ENCODE measurements around the gene SEC31A.

DNA sequence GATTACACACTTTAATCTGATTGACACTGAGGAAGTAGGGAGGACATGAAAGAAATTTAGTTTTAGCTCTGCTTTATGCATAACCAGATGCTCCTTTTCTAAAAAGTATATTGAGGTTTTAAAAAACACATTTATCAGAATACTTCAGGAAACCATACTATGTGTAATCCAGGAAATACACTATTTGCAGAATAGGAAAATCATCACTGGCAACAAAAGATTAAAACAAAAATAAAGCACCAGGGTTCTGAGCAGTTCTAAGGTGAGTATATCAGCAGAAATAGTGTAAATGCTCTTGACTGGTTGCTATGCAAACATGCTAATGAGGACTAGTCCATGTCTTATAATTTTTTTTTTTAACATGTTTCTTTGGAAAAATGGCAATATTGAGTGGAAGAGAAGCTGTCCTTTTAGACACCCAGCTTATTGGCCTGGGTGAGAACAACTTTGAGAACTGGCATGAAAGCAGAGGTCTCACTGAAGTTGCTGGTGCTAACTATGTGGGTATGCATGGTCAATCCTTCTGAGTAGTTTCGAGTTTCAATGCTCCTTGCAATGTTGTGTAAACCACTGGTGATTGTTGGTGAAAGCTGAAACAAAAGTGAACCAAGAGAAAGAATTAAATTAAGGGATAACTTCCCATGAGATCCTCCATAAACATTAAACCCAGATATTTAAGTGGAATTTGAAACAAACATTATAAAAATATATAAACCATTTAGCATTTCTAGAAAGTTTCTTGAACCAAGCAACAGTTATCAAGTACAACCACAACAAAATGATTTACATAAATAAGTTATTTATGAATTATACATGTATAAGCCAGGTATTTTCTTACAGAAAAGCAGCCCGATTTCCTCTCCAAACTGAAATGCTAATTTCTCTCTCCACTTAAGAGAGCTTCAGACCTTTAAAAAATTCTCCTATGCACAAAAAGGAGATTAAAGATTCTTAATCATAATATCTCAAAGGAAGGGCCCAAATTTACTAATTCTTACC, 72.0 kb downstream of the SEC31A start:
- TF ChIP-seq, protein P1, sequence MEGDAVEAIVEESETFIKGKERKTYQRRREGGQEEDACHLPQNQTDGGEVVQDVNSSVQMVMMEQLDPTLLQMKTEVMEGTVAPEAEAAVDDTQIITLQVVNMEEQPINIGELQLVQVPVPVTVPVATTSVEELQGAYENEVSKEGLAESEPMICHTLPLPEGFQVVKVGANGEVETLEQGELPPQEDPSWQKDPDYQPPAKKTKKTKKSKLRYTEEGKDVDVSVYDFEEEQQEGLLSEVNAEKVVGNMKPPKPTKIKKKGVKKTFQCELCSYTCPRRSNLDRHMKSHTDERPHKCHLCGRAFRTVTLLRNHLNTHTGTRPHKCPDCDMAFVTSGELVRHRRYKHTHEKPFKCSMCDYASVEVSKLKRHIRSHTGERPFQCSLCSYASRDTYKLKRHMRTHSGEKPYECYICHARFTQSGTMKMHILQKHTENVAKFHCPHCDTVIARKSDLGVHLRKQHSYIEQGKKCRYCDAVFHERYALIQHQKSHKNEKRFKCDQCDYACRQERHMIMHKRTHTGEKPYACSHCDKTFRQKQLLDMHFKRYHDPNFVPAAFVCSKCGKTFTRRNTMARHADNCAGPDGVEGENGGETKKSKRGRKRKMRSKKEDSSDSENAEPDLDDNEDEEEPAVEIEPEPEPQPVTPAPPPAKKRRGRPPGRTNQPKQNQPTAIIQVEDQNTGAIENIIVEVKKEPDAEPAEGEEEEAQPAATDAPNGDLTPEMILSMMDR (IDR thresholded peaks at IDR 0.05) = no peak
- no peak for TF ChIP-seq POLR2A (IDR thresholded peaks at IDR 0.05)
- TF ChIP-seq EP300 (IDR thresholded peaks at IDR 0.05) = no peak
- TF ChIP-seq POLR2AphosphoS5 (IDR thresholded peaks at IDR 0.05) = no peak
